ENCODE data around the gene NUF2.

DNA sequence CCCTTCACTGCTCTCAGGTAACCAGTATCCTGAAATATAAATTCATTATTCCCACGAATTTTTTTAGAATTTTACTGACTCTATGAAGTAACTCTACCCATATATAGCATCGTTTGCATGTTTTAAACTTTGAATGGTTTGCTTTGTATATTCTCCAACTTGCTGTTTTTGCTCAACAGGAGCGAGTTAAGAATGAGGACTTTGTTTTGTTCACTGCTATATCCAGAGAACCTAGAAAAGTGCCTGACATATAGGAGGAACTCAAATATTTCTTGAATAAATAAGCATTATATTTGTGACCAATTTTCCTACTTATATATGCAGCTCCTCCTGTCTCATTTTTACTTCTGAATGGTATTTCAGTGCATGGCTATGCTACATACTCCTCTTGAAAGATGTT, 43.4 kb downstream of the NUF2 start:
- TF ChIP-seq POLR2AphosphoS5 (IDR thresholded peaks at IDR 0.05; ENCODE audit: low read depth, low read length) (no peak), POLR2A (IDR thresholded peaks at IDR 0.05; ENCODE audit: low read depth, low read length) (no peak), POU2F2 (IDR thresholded peaks at IDR 0.05; ENCODE audit: low read depth, low read length) (no peak), SPI1 (IDR thresholded peaks at IDR 0.05; ENCODE audit: low read depth, low read length) (no peak), TAF1 (IDR thresholded peaks at IDR 0.05; ENCODE audit: low read depth, low read length) (no peak), PAX5 (IDR thresholded peaks at IDR 0.05; ENCODE audit: insufficient read depth, low read length, severe bottlenecking) (no peak)
